Upper lobe of right lung (tissue), 1 donor: ENCODE data around the gene CAMTA1. TPM values are rescaled to one million over a fixed set of nuclear protein-coding genes. Genes with fewer than 3 reads are reported as not detected.

Experiments
- ATAC-seq: fragments of 200-7000 bp; cut with Tn5 transposase; one replicate; pipeline ENCODE4 v1.9.1; 2020; ENCODE audit warnings: mild to moderate bottlenecking, moderate library complexity
- DNase-seq: peaks from one replicate; pipeline ENCODE4 v3.0.0-alpha.2; 2020
- H3K27ac ChIP-seq: fragments of 200-600 bp; one replicate; pipeline ENCODE4 v1.8.0; 2022
- H3K27me3 ChIP-seq: fragments of 200-600 bp; one replicate; pipeline ENCODE4 v1.8.0; 2022; ENCODE audit warnings: mild to moderate bottlenecking
- H3K36me3 ChIP-seq: fragments of 200-600 bp; one replicate; pipeline ENCODE4 v1.8.0; 2022
- H3K4me1 ChIP-seq: fragments of 200-600 bp; one replicate; pipeline ENCODE4 v1.8.0; 2022
- H3K4me3 ChIP-seq: fragments of 200-600 bp; one replicate; pipeline ENCODE4 v1.8.0; 2022; ENCODE audit warnings: mild to moderate bottlenecking
- H3K9me3 ChIP-seq: fragments of 200-600 bp; one replicate; pipeline ENCODE4 v1.8.0; 2022
- intact Hi-C: fragments of 100-400 bp; cut with DNase I; formaldehyde crosslinking; loops from one replicate; pipeline ENCODE4 v1.11.0; 2022
- total RNA-seq: library from RNA; stranded (reverse); fragmentation: NEBNext Ultra II Directional; extraction: Animal tissue kit (Norgen Biotek cat#: 25700); gene quantifications from one replicate; pipeline ENCODE4 v1.2.1, GENCODE V29; 2021
- TF ChIP-seq, protein P1 (sequence below): fragments of 200-600 bp; IDR thresholded peaks from one replicate; pipeline ENCODE4 v1.8.0; 2022; ENCODE audit warnings: antibody characterized with exemption
- donor health status: DM: no; HTN: yes; CAD: no; lungs with severe emphysema.

Gene CAMTA1
- total RNA-seq, 1 donor from 2014 or later: 63.4 TPM

DNA sequence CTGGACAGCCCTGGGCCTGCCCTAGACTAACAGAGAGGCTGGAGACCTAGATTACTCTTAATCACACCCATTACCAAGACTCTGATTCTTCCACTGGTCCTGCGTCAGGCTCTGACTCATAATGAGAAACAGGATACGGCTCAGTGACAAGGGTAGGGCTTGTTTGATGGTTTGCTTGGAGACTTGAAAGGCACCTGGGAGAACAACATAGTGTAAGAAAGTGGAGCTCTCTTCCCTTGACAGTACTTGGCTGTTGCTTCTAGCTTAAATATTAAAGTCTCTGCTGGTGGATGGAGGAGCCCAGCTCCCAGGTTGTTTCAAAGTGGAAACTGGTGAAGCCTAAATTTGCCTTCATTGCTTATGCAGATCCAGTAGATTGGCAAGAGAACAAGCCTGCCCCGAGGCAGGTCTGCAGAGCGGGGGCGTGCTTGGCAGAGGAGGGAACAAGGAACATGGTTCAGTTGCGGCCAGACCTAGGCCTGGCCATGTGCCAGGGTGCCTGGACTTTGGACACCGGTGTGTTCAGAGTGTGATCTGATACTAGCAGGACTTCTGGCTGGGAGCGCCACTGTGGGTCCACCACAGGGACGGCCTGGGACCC is 480.6 kb downstream of the CAMTA1 start:
- H3K4me1 ChIP-seq: no peaks in the 10 kb centered on the region
- intact Hi-C loops: no loop called here

GRCh38 chr1:7266561-7266960 is 481.3 kb downstream of the CAMTA1 start:
- Histone ChIP-seq H3K4me3 (no peak overlapping the region), H3K27me3 (peaks cover 9% of the 10 kb centered on the region), H3K27ac (no peak overlapping the region), H3K4me1 (no peaks in the 10 kb centered on the region), H3K9me3 (peaks cover 4% of the 10 kb centered on the region), H3K36me3 (no peaks in the 10 kb centered on the region)
- DNase-seq (no peak), ATAC-seq (no peak)
- intact Hi-C loops: no loop called here
- TF ChIP-seq, protein P1, sequence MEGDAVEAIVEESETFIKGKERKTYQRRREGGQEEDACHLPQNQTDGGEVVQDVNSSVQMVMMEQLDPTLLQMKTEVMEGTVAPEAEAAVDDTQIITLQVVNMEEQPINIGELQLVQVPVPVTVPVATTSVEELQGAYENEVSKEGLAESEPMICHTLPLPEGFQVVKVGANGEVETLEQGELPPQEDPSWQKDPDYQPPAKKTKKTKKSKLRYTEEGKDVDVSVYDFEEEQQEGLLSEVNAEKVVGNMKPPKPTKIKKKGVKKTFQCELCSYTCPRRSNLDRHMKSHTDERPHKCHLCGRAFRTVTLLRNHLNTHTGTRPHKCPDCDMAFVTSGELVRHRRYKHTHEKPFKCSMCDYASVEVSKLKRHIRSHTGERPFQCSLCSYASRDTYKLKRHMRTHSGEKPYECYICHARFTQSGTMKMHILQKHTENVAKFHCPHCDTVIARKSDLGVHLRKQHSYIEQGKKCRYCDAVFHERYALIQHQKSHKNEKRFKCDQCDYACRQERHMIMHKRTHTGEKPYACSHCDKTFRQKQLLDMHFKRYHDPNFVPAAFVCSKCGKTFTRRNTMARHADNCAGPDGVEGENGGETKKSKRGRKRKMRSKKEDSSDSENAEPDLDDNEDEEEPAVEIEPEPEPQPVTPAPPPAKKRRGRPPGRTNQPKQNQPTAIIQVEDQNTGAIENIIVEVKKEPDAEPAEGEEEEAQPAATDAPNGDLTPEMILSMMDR: no peak

More for the DNA sequence above, 480.6 kb downstream of the CAMTA1 start:
- no peak overlapping the region for H3K27ac ChIP-seq
- peaks cover 4% of the 10 kb centered on the region for H3K9me3 ChIP-seq
- no peak overlapping the region for H3K4me3 ChIP-seq
- no peaks in the 10 kb centered on the region for H3K36me3 ChIP-seq
- TF ChIP-seq, protein P1: no peak
- ATAC-seq: no peak
- DNase-seq: no peak
- H3K27me3 ChIP-seq: peaks cover 9% of the 10 kb centered on the region

- H3K4me1 ChIP-seq: no peaks in the 10 kb centered on the region
- H3K36me3 ChIP-seq: no peaks in the 10 kb centered on the region
- no peak for ATAC-seq
- no peak overlapping the region for H3K4me3 ChIP-seq
- TF ChIP-seq, protein P1: no peak
- H3K9me3 ChIP-seq: peaks cover 4% of the 10 kb centered on the region
- intact Hi-C loops: no loop called here
- no peak overlapping the region for H3K27ac ChIP-seq
- peaks cover 9% of the 10 kb centered on the region for H3K27me3 ChIP-seq
- no peak for DNase-seq
Observed at GRCh38 chr1:7267493-7267892, 482.2 kb downstream of the CAMTA1 start.

- intact Hi-C loops: no loop called here
Observed at GRCh38 chr1:7268983-7269382, 483.7 kb downstream of the CAMTA1 start.

DNA sequence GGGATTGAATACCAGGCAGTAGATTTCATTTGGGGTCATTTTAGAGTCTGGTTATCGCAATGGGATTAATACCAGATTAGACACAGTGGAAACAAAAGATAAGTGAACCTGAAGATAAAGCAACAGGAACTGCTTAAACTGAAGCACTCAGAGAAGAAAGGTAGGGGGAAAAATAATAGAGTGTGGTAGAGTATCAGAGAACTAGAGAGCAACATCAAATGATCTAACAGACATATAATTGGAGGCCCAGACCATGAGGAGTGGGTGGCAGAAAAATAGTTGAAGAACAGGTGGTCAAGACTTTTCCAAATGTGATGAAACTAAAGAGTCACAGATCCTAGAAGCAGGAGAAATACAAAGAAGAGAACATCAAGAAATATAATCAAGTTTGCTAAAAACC is 484.3 kb downstream of the CAMTA1 start:
- Histone ChIP-seq H3K36me3 (no peaks in the 10 kb centered on the region), H3K9me3 (peaks cover 4% of the 10 kb centered on the region), H3K27ac (no peak overlapping the region), H3K4me1 (no peaks in the 10 kb centered on the region), H3K4me3 (no peak overlapping the region), H3K27me3 (peaks cover 9% of the 10 kb centered on the region)
- DNase-seq (no peak), ATAC-seq (no peak)
- TF ChIP-seq, protein P1: no peak
- intact Hi-C loops: no loop called here

More at GRCh38 chr1:7268983-7269382, 483.7 kb downstream of the CAMTA1 start:
- TF ChIP-seq, protein P1: no peak
- DNase-seq: no peak
- Histone ChIP-seq H3K4me1 (no peaks in the 10 kb centered on the region), H3K36me3 (no peaks in the 10 kb centered on the region), H3K4me3 (no peak overlapping the region), H3K27ac (no peak overlapping the region), H3K9me3 (peaks cover 4% of the 10 kb centered on the region), H3K27me3 (peaks cover 9% of the 10 kb centered on the region)
- no peak for ATAC-seq

GRCh38 chr1:7274256-7274655 is 489.0 kb downstream of the CAMTA1 start:
- Histone ChIP-seq H3K36me3 (no peaks in the 10 kb centered on the region), H3K9me3 (peaks cover under 1% of the 10 kb centered on the region), H3K27me3 (no peaks in the 10 kb centered on the region), H3K27ac (no peak overlapping the region), H3K4me1 (no peaks in the 10 kb centered on the region), H3K4me3 (no peak overlapping the region)
- no peak for DNase-seq
- TF ChIP-seq, protein P1: no peak
- intact Hi-C loops: no loop called here
- ATAC-seq: no peak
